Stimulated activated CD4-positive, alpha-beta T cell treated with anti-CD3 and anti-CD28 coated beads, Interleukin-4, amount 100 ng/mL, for 4 hours (primary cell): Measurements from ENCODE around the gene ZGLP1.
"Not testable (repeated sequence)": the region's sequence is repeated elsewhere in the genome, so short reads cannot be mapped to it uniquely, and the experiment has no call there.

Experiments
- DNase-seq, 2 experiments: peaks; one replicate each; pipeline ENCODE4 v3.0.0-alpha.2; 2020

The ZGLP1 gene

DNA sequence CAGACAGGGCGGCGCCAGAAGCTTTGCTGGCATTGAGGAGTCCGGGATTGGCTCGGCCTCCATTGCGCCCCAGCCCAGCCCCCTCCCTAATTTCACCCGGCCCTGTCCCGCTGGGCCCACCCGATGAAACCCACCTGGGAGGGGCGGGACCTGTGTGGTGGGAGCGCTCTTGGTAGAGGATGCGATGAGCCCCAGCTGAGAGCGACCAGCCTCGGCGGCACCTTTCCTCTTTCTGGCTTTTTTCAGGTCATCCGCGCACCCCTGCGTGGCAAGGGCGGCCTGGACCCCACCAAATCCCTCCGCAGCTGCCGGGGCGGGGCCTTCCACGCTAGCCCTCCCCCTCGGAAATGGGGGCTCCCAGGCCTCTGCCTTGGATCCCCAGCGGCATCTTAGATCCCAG is at the start of gene ZGLP1:
Gene ZGLP1 (minus strand): TSS at position 393 of the 400 bp plus-strand sequence.
- DNase-seq: no peak

DNA sequence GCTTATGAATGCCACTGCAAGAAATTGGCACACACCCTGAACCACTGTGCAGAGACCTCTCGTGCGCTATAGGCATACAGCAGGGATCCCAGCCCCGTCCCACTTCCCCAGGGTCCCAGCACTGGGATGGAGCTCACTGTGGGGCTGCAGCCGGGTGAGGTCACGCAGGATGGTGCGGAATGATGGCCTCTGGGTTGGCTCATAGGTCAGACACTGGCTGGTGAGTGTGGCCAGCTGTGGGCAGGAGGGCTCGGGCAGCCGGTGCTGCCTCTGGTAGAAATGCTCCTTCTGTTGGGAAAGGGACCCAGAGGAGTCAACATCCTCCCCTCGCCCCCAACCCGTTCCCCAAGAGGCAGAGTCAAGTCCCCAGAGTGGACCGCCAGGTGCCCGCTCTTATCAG is 46.8 kb upstream of the ZGLP1 start:
- no peak for DNase-seq

DNA sequence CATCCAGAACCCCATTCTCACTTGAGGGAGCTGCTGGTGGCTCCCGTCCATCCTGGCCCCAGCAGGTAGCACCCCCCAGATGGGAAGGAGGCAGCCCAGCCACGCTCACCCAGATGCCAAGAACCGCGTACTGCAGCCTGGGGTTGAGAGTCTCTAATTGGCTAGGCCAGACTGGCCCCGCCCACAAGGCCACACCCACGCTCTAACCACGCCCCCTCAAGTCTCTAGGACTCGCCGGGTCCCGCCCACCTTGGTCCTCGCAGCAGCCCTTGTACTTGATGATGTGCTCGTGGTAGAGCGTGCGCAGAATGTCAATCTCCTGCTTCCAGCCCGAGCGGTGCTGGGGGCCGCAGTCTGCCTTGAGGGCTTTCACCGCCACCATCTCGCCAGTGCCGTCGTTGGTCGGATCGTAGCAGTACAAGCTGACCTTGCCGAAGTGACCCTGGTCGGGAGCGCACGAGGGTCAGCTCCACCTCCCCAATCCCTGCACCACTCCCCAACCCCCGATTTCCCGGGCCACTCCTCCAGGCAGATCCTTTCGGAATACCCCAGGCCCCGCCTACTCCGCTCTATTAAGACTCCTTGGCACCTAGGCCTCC is 44.3 kb upstream of the ZGLP1 start:
- DNase-seq: peak; percentile 36 to 38

DNA sequence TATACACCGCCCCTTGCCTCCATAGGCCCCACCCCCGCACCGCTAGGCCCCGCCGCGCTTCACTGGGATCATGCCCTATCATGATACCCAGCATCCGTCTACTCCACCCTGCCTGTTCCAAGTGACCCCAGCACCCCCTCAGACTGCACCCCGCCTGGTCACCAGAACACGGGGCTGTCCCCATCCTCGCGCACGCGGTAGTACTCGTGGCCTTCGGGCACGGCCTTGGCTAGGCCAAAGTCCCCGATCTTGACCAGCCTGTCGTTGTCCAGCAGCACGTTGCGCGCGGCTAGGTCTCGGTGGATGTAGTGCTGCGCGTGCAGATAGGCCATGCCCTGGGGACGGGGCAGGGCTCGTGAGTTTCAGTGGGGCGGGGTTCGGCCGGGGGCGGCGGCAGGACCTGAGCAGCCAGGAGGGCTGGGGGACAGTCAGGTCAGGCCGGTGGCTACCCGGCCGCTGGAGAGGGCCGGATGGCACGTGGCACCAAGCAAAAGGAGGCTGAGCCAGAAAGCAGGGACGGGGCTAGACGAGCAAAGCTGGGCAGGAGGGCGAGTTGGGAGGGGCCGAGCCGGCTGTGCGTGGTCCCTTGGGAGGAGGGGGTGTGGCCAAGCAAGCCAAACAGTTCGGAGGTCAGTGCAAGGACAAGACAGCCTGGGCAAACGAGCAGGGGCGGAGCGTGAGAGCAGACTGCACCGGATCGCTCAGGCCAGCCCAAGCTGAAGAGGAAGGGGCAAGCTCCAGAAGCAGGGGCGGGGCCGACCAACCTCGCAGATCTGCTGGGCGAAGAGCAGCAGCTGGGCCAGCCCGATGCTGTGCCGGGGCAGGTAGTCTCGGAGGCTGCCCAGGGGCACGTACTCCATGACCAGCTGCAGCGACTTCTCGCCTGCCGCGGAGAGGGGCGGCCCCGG is 43.4 kb upstream of the ZGLP1 start:
- no peak for DNase-seq

DNA sequence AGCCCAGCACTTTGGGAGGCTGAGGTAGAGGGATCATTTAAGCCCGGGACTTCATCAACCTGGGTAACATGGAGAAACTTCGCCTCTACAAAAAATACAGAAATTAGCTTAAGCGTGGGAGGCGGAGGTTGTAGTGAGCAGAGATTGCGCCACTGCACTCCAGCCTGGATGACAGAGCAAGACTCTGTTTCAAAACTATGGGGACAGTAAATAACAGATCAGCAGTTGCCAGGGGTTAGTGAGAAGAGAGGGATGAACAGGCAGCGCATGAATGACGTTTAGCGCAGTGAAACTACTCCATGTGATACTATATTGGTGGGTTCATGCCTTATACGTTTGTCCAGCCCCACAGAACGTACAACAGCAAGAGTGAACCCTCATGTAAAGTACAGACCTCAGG is 36.9 kb upstream of the ZGLP1 start:
- DNase-seq: no peak

DNA sequence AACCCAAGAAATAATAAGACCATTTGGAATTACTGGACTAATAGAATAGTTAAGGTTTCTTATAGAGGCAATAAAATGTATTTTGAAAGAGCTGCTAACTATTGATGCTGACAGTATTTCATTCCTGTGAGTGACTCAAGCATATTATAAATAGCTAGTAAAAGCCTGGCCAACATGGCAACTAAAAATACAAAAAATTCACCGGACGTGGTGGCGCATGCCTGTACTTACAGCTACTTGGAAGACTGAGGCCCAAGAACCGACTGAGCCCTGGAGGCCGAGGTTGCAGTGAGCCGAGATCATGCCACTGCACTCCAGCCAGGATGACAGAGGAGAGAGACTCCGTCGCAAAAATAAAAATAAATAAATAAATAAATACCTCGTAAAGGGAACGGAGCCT is 35.2 kb upstream of the ZGLP1 start:
- DNase-seq: no peak

DNA sequence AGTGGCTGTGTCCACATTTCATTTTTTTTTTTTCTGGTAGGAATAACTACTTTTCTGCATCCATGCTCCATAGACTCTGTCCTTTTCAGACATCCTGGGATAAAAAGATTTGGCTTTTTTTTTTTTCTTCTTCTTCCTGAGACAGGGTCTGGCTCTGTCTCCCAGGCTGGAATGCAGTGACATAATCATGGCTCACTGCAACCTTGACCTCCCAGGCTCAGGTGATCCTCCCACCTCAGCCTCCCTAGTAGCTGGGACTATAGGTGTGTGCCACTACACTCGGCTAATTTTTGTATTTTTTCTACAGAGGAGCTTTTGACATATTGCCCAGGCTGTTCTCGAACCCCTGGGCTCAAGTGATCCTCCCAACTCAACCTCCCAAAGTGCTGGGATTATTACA is 33.9 kb upstream of the ZGLP1 start:
- DNase-seq: no peak

DNA sequence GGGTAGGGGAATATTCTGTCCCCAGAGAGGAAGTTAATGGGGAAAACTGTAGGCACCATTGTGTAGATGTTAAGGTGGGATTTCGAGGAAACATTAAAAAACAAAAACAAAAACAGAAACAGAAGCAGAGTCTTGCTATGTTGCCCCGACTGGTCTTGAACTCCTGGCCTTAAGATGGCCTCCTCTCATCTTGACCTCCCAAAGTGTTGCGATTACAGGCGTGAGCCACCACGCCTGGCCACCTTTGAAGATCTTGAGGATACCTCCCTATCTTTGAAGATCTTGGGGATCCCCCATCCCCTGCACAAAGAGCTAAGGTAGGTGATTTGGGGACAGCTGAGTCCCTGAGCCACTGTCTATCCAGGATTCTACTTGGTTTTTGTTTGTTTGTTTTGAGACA is 30.4 kb upstream of the ZGLP1 start:
- no peak for DNase-seq

DNA sequence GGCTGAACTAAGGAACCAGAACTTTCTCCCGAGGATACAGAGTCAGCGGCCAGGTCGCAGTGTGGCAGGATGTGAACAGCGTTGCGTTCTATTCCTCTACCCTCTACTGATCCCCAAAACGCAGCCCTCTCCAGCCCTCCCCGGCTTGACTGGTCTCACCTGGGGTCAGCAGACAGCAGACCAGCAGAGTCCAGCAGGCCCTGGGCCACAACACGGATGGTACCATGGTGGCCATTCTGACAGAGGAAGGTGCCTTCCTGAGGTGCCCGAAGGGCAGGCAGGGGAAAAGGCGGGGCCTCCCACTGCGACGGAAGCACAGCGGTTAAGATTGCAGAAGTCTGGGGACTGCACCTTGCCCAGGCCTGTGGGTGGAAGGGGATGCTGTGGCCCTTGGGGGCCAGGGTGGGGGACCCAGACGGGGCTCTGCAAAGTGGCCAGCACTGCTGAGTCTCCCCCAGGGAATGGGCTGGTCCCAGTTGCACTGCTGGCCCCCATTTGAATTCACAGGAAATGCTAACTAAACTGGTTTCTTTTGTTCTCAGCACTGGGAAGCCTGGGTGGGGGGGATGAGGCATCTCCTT is 29.9 kb upstream of the ZGLP1 start, which contains the start of gene ICAM3:
Gene ICAM3 (minus strand): TSS at position 245 of the 581 bp plus-strand sequence. CDS start 10 bp downstream, at position 235.
- DNase-seq: peak; percentile 50 to 60

DNA sequence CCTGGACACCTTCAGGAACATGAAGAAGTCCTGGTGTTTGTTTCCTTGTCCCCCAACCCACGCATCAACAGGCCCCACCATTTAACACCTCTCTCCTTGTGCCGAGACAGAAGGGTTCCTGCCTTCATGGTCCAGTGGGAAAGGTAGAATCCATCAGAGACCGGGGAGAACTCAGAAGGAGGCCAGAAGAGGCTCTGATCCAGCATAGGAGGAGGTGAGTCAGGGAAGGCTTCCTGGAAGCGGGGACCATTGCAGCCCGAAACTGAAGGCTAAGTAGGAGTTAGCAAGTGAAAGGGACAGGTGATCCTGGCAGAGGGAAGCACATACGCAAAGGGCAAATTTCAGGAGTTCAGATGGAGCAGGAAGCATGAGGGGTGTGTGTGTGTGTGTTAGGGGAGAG is 29.3 kb upstream of the ZGLP1 start:
- no peak for DNase-seq

DNA sequence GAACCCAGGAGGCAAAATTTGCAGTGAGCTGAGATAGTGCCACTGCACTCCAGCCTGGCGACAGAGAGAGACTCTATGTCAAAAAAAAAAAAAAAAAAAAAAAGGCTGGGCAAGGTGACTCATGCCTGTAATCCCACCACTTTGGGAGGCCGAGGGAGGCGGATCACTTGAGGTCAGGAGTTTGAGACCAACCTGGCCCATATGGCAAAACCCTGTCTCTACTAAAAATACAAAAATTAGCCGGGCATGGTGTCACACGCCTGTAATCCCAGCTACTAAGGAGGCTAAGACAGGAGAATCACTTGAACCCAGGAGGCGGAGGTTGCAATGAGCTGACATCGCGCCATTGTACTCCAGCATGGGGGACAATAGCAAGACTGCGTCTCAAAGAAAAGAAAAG is 27.1 kb upstream of the ZGLP1 start:
- DNase-seq: not testable (repeated sequence)

DNA sequence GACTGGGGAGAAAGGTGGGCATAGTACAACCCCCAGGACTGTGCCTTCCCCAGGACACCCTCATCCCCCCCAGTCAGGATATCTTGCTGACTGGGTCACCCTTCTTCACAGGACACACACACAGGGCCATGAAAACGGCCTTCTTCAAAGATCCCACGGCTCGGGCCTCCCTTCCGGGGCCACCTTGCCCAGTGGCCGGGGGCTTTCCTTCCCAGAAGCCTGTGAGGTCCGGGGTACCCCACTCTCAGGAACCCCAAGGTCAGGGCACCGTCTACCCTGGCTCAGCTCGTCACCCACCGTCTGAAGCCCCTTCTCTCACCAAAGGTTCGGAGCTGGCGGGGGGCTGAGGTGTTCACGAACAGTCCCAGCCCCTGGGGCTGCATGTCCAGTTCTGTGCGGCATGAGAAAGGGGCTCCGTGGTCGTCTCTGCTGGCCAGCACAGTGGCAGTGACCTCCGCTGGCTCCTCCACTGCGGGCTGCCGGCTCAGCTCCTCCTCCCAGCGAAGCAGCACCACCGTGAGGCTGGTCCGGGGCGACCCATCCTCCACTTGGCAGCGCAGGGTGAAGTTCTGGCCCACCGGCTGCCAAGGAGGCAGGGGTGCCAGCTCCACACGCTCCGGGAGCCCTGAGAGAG is 25.9 kb upstream of the ZGLP1 start:
- DNase-seq: no peak

DNA sequence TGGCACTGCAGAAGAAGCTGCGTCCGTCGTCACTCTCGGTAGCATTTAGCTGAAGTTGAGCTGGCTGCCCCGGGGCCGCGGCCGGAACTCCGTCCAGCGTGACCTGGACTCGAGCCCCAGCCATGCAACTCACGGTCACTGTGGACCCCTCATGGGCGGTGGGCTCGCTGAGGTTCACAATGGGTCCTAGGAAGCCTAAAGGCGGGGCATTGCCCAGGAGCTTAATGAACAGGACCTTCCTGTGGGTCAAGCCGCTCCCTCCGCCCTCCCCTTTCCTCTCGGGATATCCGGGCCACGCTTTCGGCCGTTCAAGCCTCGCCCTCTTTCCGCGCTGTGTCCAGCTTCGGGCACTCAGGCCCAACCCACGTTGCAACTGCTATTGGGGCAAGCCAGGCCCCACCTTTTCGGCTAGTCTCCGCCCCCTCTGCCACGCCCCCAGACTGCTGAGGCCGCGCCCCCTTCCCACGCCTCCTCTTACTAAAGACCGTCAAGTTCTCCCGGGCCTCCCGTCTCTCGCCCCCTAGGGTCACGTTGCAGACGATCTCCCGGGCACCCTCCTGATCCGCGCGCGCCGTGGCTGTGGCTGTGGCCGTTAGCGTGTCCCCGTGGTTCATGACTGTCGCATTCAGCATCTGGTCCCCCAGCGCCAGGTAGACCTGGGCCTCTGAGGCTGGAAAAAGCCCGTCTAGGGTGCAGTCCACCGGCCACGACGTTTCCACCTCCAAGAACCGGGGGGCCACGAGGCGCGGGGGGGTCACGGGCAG is 25.2 kb upstream of the ZGLP1 start:
- peak in 1 of 2 experiments; percentile 40 for DNase-seq

DNA sequence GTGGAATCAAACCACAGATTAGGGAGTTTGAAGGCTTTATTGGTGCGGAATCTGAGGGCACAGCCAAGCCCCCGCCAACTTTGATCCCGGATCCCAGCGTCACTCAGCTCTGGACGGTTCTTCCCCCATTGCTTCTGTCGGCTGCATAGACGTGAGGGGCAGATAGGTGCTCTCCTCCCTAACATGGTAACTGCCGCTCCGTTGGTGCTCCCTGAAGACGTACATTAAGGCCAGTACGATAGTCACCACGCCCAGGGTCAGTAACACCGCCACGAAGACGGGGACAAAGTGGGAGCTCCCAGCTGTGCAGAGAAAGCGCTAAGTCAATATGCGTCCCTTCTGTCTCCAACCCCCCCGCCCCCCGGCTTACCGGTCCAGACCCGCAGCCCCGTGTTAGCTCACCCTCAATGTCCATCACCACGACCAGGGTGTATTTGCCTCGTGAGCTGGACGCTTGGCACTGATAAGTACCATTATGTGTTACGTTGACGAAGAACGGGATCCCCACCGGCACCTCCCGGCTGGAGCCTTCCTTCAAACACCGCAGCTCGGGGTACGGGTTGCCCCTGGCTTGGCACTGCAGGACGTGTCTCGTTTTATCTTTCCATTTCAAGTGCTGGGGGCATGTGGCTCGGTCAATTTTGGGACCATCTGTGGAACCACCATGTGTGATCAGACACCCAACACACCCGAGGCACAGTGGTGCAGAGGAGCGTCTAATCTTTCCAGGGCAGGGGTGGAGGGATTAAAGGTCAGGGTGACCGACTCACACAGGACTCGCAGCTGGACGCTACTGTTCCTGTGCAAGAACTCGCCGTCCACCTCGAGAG is 24.4 kb upstream of the ZGLP1 start:
- DNase-seq: no peak

DNA sequence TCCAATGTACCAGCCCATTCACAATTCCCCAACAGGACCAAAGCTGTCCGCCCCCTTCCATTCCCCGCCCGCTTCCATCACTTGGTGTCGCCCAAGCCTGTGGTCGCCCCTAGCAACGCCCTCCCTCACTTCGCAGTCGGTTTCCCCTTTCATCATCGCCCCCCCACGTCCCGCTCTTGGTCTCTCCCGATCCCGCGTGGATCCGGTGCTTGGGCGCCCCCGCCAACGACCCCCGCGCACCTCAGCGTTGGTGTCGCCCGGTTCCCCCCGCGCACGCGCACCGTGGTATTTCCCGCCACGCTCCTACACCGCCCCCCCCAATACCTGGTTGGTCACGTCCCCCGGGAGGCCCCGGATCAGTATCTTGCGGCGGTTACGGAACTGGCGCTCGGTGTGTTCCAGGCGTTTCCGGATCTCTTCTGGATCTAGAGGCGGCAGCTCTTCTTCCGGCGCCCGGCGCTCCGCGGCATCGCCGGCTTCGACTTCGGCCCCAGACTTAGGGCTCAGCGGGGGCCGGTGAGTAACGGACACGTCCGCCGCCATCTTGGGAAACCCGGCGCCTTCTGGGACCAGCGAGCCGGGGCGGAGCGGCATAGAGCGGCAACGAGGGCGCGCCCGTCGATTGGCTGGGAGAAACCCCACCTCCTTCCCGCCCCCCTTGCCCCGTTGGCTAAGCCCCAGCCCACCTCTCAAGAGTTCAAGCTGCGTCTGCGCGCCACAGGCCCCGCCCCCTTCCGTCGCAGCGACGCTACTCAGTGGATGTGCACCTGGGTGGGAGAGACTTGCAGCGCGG is 23.5 kb upstream of the ZGLP1 start, which contains the start of gene RAVER1:
Gene RAVER1 (minus strand): TSS at position 565 of the 793 bp plus-strand sequence. CDS start 22 bp downstream, at position 543.
- DNase-seq: peak; percentile 98

DNA sequence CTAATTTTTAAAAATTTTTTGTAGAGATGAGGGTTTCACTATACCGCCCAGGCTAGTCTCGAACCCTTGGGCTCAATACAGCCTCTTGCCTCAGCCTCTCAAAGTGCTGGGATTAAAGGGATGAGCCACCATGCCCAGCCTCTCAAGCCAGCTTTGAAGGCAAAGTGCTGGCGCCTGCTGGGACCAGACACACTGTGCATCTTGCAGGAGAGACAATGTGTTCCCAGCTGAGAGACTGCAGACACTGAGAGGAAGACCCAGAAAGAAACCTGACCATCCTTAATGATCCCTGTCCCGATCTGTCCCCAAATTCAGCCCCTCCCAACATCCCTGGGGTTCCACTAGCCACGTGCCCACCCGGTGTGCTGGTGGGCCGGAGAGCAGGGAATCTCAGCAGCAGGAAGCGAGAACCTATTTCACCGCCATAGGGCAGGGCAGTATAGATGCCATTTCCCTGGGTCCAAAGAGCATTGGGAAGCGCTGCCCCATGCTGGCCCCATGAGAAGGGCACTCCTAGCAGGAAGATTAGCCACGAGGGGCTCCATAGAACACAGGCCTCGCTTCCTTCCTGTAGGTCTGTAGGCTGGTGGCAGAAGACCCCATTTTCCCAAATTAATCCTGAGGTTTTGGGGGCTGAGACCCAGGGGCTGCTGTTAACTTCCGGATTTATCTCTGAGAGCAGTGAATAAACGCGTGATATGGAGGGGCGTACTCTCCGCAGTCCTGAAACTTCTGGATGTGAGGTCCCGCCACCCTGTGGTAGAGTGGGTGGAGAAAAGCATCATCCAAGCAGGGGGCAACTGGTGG is 22.7 kb upstream of the ZGLP1 start:
- no peak for DNase-seq

DNA sequence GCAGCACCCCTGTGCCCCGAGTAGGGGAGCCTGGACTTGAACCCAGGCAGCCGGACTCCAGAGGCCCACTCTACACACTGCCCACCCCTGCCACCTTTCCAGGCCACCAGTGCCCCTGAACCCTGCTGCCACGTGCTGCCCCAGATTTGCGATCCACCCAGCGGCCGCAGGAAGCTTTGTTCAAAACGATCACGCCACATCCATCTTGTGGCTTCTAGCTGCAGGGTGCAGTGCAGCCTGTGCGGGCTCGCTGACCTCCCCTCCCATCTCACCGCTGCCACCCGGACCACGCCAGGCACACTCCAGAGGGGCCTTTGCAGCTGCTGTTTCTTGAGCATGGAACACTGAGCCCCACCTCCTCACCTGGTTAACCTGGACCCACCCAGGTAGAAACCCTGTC is 19.9 kb upstream of the ZGLP1 start:
- no peak for DNase-seq

DNA sequence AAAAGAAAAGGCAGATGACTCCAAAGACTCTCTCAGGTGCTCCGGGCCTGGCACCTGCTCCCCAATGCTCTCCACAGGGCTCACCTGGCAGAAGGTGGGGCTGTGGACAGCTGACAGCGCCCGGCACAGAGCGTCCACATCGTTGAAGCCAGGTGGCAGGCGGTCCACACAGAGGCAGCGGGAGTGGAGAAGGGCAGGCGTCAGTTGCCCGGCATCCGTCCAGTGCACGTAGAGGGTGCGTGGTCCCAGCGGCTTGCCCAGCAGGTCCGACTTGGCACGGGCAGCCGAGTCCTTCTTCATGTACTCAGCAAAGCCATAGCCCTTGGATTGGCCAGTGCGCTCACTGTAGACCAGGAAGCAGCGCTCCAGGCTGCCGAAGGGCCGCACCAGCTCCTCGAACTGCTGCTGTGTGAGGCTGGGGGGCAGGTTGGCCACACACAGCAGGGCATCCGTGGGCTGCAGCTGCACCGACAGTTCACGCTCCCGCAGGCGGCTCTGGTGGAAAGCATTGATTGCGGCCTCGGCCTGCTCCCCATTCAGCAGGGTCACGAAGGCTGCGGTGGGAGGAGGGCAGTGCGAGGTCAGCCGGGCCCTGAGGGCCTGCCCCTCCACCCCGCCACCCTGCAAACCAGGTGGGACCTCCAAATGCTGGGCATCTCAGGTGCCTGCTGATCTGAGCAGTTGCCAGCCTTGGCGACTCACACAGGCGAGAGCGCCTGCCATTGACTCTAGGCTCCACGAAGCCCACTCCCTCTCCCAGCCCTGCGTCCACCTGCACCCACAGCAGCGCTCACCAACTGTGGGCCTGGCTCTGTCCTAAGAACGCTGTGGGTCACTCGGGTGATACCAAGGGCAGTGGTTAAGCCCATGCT is 19.2 kb upstream of the ZGLP1 start:
- no peak for DNase-seq

DNA sequence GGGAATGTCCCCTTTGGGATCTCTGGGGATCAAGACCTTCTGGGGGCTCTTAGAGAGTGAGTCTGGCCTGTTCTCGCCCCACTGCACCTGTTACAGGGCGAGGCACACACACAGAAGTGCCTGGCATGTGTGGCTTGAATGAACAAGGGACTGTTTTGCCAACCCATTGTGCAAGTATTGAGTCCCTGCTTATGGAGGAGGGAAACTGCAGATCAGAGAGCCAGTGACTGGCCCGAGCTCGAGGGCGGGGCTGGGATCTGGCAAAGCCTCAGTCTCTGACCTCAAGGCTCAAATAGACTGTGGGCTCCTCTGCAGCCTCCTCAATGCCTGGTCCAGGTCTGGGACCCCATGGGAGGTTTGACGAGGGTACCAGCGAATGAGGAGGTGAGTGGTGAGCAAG is 18.2 kb upstream of the ZGLP1 start:
- DNase-seq: no peak
